Stomach (tissue), 9 donors: ENCODE data around the gene AICDA. TPM values are rescaled to one million over a fixed set of nuclear protein-coding genes. Genes with fewer than 3 reads are reported as not detected.
"Not testable (repeated sequence)": the region's sequence is repeated elsewhere in the genome, so short reads cannot be mapped to it uniquely, and the experiment has no call there.

Experiments used
- DNase-seq, 2 donors: peaks; one replicate each; pipeline versions ENCODE4 v3.0.0 to v3.0.0-alpha.2; 2013 to 2019
- H3K27ac ChIP-seq, 5 donors: fragments of 200-600 bp in 4 of 5; sonication (generic) in 4 of 5; one replicate each; pipeline ENCODE4 v1.5.1; 2013 to 2019; ENCODE audit warnings: mild to moderate bottlenecking in 1 of 5, moderate library complexity in 1 of 5
- H3K27me3 ChIP-seq, 3 donors: fragments of 200-600 bp; sonication (generic); one replicate each; pipeline ENCODE4 v1.5.1; 2017 to 2019; ENCODE audit warnings: mixed run types in 1 of 3
- H3K36me3 ChIP-seq, 4 donors: fragments of 200-600 bp; sonication (generic); 1 replicate in 3 of 4; 2 replicates in 1 of 4; pipeline ENCODE4 v1.5.1; 2016 to 2019
- H3K4me1 ChIP-seq, 4 donors: fragments of 200-600 bp; sonication (generic); one replicate each; pipeline ENCODE4 v1.5.1; 2016 to 2019
- H3K4me3 ChIP-seq, 4 donors: fragments of 200-600 bp; sonication (generic) in 3 of 4; one replicate each; pipeline ENCODE4 v1.5.1; 2016 to 2019; ENCODE audit warnings: mild to moderate bottlenecking in 1 of 4
- H3K9me3 ChIP-seq, 4 donors: fragments of 200-600 bp; sonication (generic); one replicate each; pipeline ENCODE4 v1.5.1; 2016 to 2019
- EP300 ChIP-seq: sonication (generic); formaldehyde crosslinking; IDR thresholded peaks from one replicate; pipeline ENCODE4 v1.6.1; 2017; ENCODE audit warnings: antibody characterized with exemption
- POLR2A ChIP-seq, 4 donors: fragments of 450-650 bp; IDR thresholded peaks; one replicate each; pipeline ENCODE4 v1.6.1; 2016; ENCODE audit warnings: antibody characterized with exemption in 4 of 4, control low read depth in 2 of 4, mild to moderate bottlenecking in 1 of 4, moderate library complexity in 1 of 4
- POLR2AphosphoS5 ChIP-seq, 3 donors: sonication (generic); formaldehyde crosslinking; IDR thresholded peaks; one replicate each; pipeline ENCODE4 v1.6.1; 2016; ENCODE audit warnings: antibody characterized with exemption in 3 of 3
- WGBS, 5 donors: extraction: QIAGEN DNeasy Blood & Tissue Kit in 3 of 5; methylation state at CpG; one replicate each; pipeline versions ENCODE4 v1.1.5 to v1.1.7; 2013 to 2018; 5-methylcytosine and 5-hydroxymethylcytosine counted together
- intact Hi-C: fragments of 100-400 bp; cut with DNase I; formaldehyde crosslinking; loops from one replicate; pipeline ENCODE4 v1.15.1; 2023; ENCODE audit warnings: low total_unique reads
- polyA plus RNA-seq, 3 donors: library from polyadenylated mRNA; stranded (reverse); fragments of 200-250 nt; gene quantifications; one replicate each; pipeline ENCODE4 v1.2.3, GENCODE V29; 2013
- total RNA-seq, 5 donors: library from RNA; depleted of rRNA; stranded (reverse); fragments of >200 nt; gene quantifications; one replicate each; pipeline versions ENCODE4 v1.1.0 to v1.2.3, GENCODE V29; 2014 to 2016
- TF ChIP-seq, protein P1 (sequence below), 7 experiments: fragments of 450-650 bp in 4 of 7; fragments of 200-600 bp in 3 of 7; sonication (generic) in 3 of 7; IDR thresholded peaks; one replicate each; pipeline ENCODE4 v1.5.1; 2016 to 2019; ENCODE audit warnings: antibody characterized with exemption in 7 of 7, control low read depth in 2 of 7, mild to moderate bottlenecking in 1 of 7
- donor health status: healthy with polysubstance abuse.
- donor health status: Bipolar disorder and iron deficiency.
- donor health status: healthy.

Gene AICDA
- total and polyA plus RNA-seq, 8 donors, result 0.18 to 0.37 TPM; not detected in 6

DNA sequence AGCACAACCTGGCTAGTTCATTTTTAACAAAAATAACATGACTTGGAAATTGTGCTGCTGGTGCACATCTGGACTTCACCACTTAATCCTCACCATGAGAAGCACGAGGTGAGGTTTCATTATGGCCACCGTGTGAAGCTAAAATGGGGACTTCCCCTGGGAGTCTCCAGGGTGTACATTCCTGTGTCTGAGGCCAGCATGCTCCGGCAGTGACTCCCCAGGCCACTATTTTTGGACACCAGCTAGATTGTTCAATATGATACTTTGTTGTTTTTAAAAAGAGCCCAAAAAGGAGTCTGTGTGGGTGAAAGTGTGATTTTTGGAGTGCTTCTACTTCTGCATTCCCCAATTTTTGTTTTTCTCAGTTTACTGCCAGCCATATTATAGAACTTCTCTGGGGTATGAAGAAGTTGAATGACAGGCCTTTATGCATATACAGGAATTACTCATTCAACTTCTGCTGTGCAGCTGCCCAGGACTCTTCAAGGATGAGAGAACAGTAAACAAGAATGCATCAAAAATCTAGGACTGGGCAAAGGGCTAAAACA lies 16.9 kb upstream of the AICDA start:
- no peak overlapping the region for H3K4me3 ChIP-seq
- TF ChIP-seq EP300, result no peak
- TF ChIP-seq, protein P1, sequence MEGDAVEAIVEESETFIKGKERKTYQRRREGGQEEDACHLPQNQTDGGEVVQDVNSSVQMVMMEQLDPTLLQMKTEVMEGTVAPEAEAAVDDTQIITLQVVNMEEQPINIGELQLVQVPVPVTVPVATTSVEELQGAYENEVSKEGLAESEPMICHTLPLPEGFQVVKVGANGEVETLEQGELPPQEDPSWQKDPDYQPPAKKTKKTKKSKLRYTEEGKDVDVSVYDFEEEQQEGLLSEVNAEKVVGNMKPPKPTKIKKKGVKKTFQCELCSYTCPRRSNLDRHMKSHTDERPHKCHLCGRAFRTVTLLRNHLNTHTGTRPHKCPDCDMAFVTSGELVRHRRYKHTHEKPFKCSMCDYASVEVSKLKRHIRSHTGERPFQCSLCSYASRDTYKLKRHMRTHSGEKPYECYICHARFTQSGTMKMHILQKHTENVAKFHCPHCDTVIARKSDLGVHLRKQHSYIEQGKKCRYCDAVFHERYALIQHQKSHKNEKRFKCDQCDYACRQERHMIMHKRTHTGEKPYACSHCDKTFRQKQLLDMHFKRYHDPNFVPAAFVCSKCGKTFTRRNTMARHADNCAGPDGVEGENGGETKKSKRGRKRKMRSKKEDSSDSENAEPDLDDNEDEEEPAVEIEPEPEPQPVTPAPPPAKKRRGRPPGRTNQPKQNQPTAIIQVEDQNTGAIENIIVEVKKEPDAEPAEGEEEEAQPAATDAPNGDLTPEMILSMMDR (IDR thresholded peaks at IDR 0.05), result no peak
- TF ChIP-seq POLR2A (IDR thresholded peaks at IDR 0.05), result no peak
- no peak for TF ChIP-seq POLR2AphosphoS5 (IDR thresholded peaks at IDR 0.05)
- H3K9me3 ChIP-seq, result no peaks in the 10 kb centered on the region
- WGBS, 5 donors, result 29 to 47% (median 39%) methylated on average over 3 of the region's 3 CpGs
- no peaks in the 10 kb centered on the region for H3K27me3 ChIP-seq
- no peaks in the 10 kb centered on the region for H3K4me1 ChIP-seq
- intact Hi-C loops, result no loop called here
- no peak for DNase-seq
- no peaks in the 10 kb centered on the region for H3K36me3 ChIP-seq
- no peak overlapping the region for H3K27ac ChIP-seq

DNA sequence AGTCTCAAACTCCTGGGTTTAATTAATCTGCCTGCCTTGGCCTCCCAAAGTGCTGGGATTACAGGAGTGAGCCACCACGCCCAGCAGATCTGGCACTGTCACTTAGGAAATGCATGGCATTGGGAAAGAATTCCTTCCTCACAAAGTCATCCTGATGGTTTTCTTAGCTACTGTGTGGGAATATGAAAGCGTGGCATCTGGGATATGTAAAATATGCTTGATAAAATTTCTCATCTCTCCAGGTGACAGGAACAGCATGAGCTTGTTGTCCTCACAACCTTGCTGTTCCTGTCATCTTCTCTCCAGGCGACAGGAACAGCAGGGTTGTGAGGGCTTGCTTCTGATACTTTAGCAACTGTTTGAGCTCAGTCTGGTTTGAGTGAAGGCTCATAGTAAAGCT lies 16.1 kb upstream of the AICDA start:
- DNase-seq, result no peak
- Histone ChIP-seq H3K27me3 (no peaks in the 10 kb centered on the region), H3K4me3 (no peak overlapping the region), H3K27ac (no peak overlapping the region), H3K36me3 (no peaks in the 10 kb centered on the region), H3K4me1 (no peaks in the 10 kb centered on the region), H3K9me3 (no peaks in the 10 kb centered on the region)
- intact Hi-C loops, result no loop called here
- 74 to 84% (median 77%) methylated on average over 3 of the region's 3 CpGs for WGBS, 5 donors
- TF ChIP-seq, protein P1 (IDR thresholded peaks at IDR 0.05), result no peak
- no peak for TF ChIP-seq POLR2AphosphoS5 (IDR thresholded peaks at IDR 0.05)
- TF ChIP-seq POLR2A (IDR thresholded peaks at IDR 0.05), result no peak
- TF ChIP-seq EP300, result no peak

DNA sequence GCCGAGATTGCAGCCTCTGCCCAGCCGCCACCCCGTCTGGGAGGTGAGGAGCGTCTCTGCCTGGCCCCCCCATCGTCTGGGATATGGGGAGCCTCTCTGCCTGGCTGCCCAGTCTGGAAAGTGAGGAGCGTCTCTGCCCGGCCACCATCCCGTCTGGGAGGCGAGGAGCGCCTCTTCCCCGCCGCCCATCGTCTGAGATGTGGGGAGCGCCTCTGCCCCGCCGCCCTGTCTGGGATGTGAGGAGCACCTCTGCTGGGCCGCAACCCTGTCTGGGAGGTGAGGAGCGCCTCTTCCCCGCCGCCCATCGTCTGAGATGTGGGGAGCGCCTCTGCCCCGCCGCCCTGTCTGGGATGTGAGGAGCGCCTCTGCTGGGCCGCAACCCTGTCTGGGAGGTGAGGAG lies 12.1 kb upstream of the AICDA start:
- WGBS, 5 donors, result 93 to 99% (median 97%) methylated on average over 14 to 24 of the region's 26 CpGs; no CpG with 5 or more reads in 1 of the 5 donors
- H3K4me1 ChIP-seq, H3K27ac ChIP-seq, H3K27me3 ChIP-seq, DNase-seq, H3K4me3 ChIP-seq, H3K36me3 ChIP-seq, intact Hi-C loops: not testable (repeated sequence)
- peaks cover 0 to 12% (median 5%) of the 10 kb centered on the region in 4 donors for H3K9me3 ChIP-seq

DNA sequence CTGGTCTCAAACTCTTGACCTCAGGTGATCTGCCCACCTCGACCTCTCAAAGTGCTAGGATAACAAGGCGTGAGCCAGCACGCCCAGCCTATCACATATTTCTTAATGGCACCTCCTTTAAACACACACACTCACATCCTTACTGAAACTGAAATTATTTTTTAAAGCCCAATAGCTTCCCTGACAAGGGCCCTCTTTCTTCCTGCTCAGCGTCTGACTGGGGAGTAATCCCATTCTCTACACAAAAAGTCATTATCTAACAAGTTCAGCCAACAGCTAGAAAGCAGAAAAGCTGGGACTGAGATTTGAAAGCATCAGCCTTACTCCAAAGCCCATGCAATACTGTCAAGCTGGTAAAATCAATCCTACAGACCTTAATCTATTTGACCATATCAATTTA lies 10.0 kb upstream of the AICDA start:
- 52 to 69% (median 61%) methylated on average over 4 of the region's 4 CpGs for WGBS, 5 donors
- TF ChIP-seq, protein P1 (IDR thresholded peaks at IDR 0.05), result no peak
- TF ChIP-seq POLR2A (IDR thresholded peaks at IDR 0.05) (no peak), EP300 (no peak), POLR2AphosphoS5 (IDR thresholded peaks at IDR 0.05) (no peak)
- H3K27me3 ChIP-seq, result no peaks in the 10 kb centered on the region
- intact Hi-C loops, result no loop called here
- H3K4me1 ChIP-seq, result no peaks in the 10 kb centered on the region
- H3K4me3 ChIP-seq, result no peak overlapping the region
- DNase-seq, result no peak
- no peak overlapping the region for H3K27ac ChIP-seq
- H3K9me3 ChIP-seq, result peaks cover 0 to 12% (median 5%) of the 10 kb centered on the region in 4 donors
- no peaks in the 10 kb centered on the region for H3K36me3 ChIP-seq

DNA sequence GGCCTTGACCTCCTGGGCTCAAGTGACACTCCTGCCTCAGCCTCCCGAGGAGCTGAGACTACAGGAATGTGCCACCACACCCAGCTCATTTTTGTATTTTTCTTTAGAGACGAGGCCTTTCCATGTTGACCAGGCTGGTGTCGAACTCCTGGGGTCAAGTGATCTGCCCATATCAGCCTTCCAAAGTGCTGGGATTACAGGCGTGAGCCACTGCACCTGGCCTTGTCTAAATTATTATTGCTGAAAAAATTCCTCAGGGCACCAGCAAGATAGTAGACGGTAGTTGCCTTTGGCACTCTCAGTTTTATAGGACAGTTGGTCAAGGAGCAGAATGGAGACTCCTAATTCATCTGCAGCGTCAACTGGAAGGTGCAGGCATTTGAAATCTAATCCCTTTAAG lies 2.5 kb upstream of the AICDA start:
- H3K27ac ChIP-seq, result no peak overlapping the region
- TF ChIP-seq, protein P1 (IDR thresholded peaks at IDR 0.05), result no peak
- TF ChIP-seq POLR2AphosphoS5 (IDR thresholded peaks at IDR 0.05), result no peak
- TF ChIP-seq POLR2A (IDR thresholded peaks at IDR 0.05), result no peak
- no peak for TF ChIP-seq EP300
- H3K9me3 ChIP-seq, result peaks cover 0 to under 1% (median 0%) of the 10 kb centered on the region in 4 donors
- no peaks in the 10 kb centered on the region for H3K4me1 ChIP-seq
- DNase-seq, result no peak
- 60 to 72% (median 68%) methylated on average over 6 of the region's 6 CpGs for WGBS, 5 donors
- no peak overlapping the region for H3K4me3 ChIP-seq
- H3K27me3 ChIP-seq, result no peaks in the 10 kb centered on the region
- no peaks in the 10 kb centered on the region for H3K36me3 ChIP-seq
- intact Hi-C loops, result no loop called here

DNA sequence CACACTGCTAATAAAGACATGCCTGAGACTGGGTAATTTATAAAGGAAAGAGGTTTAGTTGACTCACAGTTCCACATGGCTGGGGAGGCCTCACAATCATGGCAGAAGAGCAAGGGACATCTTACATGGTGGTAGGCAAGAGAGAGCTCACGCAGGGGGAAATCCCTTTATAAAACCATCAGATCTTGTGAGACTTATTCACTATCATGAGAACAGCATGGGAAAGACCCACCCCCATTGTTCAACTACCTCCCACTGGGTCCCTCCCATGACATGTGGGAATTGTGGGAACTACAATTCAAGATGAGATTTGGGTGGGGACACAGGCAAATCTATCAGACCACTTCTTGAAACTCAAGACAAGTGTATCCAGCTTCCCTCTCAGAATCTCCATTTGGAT lies 1.2 kb upstream of the AICDA start:
- H3K27ac ChIP-seq, H3K4me1 ChIP-seq, H3K27me3 ChIP-seq, H3K36me3 ChIP-seq, DNase-seq, intact Hi-C loops, H3K4me3 ChIP-seq, H3K9me3 ChIP-seq: not testable (repeated sequence)
- WGBS, 5 donors, result 38 to 100% (median 93%) methylated on average over 1 of the region's 1 CpG
